HEK293 (cell line): ENCODE results near the gene CIAPIN1.

Experiments
- OSR2 ChIP-seq: fragments of 450-650 bp; formaldehyde crosslinking; IDR thresholded peaks from 2 replicates; pipeline ENCODE4 v1.5.1; 2016; ENCODE audit warnings: missing biosample characterization, missing genetic modification characterization
- PBX3 ChIP-seq: sonication (generic); formaldehyde crosslinking; IDR thresholded peaks from 2 replicates; pipeline ENCODE4 v1.8.1; 2022; ENCODE audit warnings: mild to moderate bottlenecking, moderate library complexity, missing genetic modification reagents
- ZNF416 ChIP-seq: fragments of 450-650 bp; formaldehyde crosslinking; IDR thresholded peaks from 2 replicates; pipeline ENCODE4 v1.5.1; 2016; ENCODE audit warnings: missing biosample characterization, missing genetic modification characterization

GRCh38 chr16:57392694-57393093 is 54.5 kb downstream of the CIAPIN1 start:
- TF ChIP-seq PBX3 (no peak), ZNF416 (tag by site-specific recombination) (no peak), OSR2 (tag by site-specific recombination) (no peak)
